Left renal pelvis (tissue), 4 donors: ENCODE measurements around the gene SELENOP. TPM values are rescaled to one million over a fixed set of nuclear protein-coding genes. Genes with fewer than 3 reads are reported as not detected.
"Not testable (repeated sequence)": the region's sequence is repeated elsewhere in the genome, so short reads cannot be mapped to it uniquely, and the experiment has no call there.

ENCODE experiments used
- DNase-seq, 4 donors: peaks; one replicate each; pipeline ENCODE4 v3.0.0-alpha.2; 2013; ENCODE audit warnings: low read depth in 4 of 4, low spot score in 3 of 4
- polyA plus RNA-seq, 4 donors: library from polyadenylated mRNA; unstranded; fragments of 120-200 nt; gene quantifications; one replicate each; pipeline ENCODE4 v1.2.1, GENCODE V29; 2013; ENCODE audit not compliant: insufficient read length in 4 of 4

Gene SELENOP
- polyA plus RNA-seq, 4 donors = 423 to 637 (median 496) TPM

DNA sequence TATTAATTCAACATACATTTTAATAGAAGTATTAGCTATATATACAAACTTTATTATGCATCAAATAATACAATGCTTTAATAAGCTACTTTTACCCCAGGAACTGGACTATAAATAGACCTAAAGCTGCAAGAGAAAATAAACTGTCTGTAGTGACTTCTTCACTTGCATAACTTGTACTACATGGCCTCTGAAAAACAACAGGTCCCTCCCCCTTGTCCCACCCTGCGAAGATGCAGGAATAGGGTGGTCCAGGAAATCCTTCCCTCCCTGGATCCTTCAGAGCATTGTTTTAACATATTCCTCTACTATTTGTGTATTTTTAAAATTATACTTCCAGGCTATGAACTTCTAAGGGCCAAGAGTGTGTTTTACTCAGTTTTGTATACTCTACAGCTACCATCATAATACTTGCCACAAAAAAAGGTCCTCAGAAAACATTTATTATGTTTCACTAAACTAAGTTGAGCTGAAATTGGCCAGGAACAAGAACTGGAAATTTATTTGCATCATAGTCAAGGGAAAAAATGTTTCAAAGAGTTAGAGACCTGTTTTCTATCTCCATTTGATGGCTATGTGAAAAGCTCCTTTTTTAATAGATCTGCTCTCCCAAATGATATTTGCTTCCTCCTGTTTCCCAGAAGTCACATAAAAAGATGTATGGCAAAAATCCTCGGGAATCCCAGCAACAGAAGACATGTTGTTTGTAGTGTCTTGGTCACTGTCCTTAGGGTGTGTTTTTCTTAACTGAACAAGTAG lies 15.2 kb upstream of the SELENOP start:
- DNase-seq = no peak

DNA sequence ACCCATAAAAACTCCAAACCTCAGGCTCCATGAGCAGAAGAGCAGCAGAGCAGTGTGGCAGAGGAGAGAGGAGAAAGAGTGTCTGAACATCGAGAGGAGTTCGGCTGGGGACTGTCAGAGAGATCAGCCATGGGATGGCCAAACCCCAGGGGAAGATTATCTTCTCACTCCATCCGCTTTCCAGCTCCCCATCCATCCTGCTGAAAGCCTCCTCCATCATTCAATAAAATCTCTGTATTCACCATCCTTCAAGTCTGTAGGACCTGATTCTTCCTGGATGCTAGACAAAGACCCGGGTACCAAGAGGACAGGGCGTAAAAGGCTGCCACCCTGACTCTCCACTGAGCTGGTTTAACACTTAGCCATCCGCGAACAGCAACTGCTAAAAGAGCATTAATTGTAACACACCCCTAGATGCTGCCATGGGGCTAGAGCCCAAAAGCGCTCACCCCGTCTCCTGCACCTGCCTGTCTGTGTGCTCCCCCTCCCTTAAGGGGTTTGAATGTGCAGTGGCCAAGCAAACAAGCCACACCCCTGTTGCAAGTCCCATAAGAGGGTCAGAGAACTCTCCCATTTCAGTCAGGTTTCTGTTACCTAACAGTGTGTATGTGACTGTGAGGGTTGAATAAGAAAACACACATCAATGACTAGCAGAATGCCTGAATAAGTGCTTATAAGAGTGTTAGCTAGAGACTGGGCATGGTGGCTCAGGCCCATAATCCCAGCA lies 13.9 kb upstream of the SELENOP start:
- no peak for DNase-seq

DNA sequence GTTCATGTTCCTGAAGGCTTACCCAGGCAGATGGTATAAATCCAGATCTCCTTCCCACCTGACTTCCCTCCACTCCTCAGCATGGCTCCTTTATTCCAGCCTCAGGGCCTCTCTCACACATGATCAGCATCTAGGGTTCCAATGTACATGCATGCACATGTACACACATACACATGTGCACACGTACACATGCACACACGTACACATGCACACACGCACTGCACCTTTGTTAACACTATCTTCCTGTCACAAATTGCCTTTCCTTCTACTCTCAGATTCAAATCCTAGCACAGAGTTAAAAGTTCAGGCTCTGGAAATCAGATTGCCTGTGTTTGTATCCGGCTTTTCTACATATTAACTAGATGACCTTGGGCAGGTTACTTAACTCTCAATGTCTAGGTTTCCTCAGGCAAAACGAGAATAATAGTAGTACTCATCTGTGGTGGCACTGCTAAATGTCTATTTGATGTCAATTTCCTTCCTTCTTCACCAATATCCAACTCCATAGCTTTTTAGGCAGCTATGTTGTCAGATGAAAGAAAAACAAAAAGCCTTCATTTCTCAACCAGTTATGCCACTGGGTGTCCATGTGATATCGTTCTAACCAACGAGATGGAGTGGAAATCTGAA lies 12.8 kb upstream of the SELENOP start:
- DNase-seq = no peak

DNA sequence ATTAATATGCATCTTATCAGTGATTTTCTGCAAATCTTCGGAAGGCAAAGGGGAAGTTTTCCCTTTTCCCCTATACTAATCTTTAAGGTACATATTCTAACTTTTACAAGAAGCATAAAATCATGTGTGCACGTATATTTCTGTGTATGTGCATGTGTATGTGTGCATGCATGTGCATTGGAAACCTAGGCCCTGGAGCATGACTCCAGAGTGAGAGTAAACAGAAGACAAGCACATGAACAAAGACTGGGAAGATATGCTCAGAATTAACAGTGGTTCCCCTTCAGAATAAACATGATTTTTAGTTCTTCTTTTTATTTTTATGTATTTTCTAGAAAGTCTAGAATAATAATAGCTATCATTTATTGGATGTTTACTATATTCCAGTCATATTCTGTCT lies 10.9 kb upstream of the SELENOP start:
- no peak for DNase-seq

DNA sequence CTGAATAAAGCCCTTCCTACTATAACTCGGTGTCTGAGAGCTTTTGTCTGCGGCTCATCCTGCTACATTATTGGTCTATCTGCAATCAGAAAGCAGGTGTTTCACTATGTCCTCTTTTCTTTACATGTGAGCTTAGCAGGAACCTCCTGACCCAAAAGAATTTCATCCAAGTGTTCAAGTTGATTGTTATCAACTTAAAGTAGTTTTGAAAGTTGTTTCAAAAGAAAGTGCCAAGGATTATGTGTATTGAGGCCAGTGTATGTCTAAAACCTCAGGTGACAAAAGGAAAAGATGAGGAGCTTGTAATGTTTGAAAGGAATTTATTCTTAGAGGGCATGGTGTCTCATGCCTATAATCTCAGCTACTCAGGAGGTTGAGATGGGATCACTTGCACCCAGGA lies 8.1 kb upstream of the SELENOP start:
- DNase-seq = no peak

DNA sequence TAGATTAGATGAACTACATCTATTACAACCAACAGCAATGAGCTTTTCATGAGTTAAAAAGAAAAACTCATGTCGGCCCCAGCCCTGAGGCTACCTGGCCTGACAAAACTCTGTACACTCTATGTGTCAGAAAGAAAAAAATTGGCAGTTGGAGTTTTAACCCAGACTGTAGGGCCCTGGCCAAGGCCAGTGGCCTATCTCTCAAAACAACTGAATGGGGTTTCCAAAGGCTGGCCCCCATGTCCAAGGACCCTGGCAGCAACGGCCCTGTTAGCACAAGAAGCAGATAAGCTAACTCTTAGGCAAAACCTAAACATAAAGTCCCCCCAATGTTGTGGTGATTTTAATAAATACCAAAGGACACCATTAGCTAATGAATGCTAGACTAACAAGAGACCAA lies 4.9 kb upstream of the SELENOP start:
- DNase-seq = not testable (repeated sequence)

DNA sequence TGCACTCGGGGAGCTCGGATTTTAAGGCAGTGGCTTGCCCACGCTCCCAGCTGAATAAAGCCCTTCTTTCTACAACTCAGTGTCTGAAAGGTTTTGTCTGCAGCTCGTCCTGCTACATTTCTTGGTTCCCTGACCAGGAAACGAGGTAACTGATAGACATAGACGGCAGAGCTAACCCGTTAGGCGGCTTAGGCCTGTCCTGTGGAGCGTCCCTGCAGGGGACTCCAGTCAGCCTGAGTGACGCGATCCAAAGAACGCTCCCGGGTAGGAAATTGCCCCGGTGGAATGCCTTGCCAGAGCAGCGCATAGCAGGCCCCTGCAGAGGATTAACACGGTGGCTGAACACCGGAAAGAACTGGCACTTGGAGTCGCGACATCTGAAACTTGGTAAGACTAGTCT lies 1.8 kb upstream of the SELENOP start:
- DNase-seq = peak in 1 of 4 donors; percentile 37

DNA sequence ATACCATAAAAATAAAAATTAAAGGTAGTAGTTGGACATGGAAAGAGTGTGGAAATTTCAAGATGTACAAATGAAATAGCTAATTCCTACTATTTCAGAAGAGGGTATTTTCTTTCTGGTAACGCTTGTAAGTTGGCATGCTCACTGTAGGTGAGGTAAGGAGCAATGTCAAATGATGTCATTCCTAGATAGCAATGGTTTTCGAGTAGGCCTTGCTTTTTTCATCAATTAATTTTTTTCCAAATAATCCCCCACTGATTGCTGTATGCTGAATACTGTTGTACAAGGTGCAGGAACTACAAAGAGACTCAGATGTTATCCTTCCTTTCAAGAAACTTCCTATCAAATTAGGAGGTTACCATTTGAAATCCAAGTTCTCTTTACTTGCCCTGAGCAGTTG lies 928 bp upstream of the SELENOP start:
- DNase-seq = no peak

DNA sequence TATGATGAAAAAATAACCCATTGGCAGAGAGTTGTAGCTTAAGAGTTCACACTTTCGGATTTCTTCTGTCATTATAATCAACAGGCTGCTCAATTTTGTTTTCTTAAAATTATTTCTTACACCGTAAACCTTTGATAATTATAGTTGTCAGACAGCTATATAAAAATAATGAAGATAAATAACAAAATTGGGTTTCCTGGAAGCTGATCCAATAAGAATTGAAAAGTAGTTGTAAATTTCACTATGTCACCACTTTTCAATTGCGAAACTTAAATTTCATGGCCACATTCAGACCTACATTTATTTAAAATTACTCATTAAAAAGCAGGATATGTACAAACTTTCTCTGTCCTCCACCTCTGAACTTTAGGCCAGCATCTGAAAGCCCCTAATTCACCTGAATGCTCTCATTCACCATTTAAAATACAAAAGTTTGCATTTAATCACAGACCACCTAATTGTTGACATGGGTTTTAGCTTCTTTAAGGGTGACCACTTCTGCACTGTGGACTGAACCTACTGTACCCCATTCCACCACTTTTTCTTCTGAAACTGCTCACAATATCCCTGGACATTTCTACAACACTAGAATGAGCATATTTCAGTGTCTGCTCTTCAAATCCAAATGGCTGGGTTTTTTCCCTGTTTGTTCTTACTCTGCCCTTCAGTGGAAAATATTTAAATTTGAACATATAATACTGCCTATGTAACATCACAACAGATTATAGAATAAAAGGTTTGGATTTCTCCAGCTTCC lies 680 bp downstream of the SELENOP start:
- no peak for DNase-seq

DNA sequence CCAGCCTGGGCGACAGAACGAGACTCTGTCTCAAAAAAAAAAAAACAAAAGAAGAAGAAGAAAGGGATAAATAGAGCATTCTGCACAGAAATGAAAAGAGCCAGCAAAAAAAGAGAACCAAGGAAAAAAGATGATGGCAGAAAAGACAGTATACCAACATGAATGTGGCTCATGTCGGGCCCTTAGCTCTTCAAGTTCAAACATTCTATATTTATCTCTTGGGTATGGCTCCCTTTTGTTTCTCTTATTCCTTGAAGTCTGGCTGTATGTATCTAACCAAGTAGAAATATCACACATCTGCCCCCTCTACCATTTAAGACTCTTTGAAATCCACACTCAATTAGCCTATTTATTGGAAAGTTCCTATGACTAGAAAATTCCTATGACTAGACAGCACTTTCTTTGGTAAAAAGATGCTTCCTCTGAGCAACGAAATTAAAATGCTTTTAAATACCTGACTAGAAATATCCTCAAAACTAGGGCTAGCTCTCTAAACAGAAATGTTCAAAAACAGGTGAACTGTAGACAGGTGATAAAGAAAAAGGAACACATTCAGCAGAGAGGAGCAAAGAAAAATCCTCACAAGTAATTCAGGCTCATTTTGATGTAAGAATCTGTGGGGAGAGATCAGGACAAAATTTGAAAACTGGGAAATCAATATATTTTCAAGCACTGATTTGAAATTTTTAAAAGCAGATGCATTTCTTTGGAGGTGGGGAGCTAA lies 2.6 kb downstream of the SELENOP start:
- DNase-seq = no peak

DNA sequence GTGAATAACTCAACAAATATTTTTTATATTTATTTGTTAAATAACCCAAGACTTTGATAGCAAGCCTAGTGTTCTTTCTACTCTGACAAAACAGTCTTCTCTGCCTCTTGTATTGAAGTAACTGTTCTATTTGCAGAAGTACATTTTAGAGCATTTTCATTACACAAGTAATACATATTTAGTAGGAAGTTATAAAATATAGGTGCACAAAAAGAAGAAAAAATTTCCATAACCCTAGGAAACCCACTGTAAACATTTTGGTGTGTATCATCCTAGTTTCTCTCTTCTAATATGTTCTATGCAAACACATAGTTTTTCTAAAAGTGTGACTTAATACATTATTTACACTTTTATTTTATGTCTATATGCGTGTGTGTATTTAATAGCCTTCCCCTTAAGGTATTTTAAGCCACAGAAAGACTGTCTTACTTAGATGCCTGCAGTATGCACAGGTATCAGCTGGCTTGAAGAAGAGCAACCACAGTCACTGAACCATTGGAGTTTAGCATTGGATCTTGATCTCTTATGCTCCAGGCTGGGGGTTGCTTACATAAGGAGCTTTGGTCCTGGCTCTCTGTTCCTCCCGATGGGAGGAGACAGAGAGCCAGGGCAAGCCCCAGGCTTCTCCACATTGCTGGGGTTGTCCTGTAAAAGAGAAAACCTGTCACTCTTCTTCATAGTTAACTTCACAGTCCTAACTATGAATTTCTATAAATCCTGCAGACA lies 3.8 kb downstream of the SELENOP start:
- DNase-seq = no peak

DNA sequence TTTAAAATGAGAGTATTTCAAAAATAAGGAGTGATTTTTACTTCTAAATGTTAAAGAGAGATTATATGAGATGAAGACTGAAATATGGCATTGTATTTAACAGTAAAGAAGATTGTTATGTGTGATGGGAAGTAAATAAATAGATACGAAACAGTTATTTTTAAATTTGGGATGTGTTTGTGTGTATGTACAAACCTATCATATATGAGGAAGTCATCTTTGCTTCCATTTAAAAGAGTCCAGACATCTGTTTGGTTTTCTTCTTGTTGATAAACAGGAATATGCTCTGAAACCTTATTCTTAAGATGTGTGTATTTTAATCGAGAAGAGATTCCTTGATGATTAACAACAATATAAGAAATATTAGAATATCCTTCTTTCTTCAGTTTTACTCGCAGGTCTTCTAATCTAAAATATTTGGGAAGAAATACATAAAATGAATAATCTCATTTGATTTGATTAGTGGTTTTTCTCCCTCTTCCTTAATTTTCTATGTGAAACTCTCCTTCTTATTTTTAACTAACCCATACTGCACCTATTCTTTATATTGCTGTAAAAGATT lies 4.9 kb downstream of the SELENOP start:
- no peak for DNase-seq

DNA sequence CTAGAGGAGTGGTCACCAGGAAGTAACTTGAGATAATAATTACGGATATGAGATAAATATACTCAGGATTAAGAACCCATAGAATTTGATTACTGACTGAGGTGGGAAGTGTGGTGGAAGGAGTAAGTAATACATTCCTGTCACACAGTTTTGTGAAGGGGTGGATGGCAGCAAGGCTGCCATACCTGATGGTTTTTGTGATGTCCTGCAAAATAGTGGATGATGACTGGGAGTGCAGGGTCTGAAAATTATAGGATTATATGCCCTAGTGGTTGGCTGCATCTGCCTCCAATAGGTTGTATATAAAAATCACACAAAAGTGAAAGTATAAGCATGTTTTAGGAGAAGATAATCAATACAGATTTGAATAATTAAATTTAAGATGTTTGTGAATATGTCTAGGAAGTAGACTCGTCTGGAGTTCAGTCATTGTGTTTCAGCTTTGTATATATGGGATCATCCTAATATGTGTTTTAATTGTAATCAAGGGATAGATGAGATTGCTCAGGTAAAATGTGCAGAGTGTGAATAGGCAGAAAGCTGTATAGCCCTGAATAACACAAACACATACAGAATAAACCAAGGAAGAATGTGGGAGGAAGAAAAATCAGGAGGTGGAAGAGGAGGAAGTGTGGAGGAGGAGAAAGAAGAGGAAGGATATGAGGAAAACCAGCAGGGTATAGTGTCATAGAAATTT lies 5.5 kb downstream of the SELENOP start:
- no peak for DNase-seq

DNA sequence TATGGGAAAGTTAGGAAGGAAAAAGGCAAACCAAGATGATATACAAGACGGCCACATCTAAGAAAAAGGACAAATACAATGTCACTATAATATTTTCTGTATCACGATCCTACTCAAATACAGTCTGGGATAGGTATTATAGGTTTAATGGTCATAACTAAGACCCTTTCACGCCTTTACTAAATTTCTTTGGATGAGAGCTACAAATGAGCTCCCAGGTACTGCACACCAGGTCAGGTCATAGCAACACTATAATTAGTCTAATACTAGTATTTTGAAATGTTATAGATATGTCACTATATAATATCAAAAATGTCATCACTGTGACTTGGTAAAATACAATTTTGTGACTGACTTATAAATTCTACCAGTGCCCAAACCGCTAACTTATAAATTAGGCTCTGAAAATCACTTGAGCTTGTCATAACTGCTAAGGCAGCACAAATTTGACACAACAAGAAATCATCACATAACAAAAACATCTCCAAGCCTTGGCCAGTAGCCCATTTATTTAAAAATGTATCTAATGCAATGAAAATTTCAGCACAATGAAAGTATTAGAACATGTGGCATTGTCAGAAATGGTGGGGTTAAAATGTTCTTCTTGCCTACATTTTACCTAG lies 6.9 kb downstream of the SELENOP start:
- DNase-seq = no peak

DNA sequence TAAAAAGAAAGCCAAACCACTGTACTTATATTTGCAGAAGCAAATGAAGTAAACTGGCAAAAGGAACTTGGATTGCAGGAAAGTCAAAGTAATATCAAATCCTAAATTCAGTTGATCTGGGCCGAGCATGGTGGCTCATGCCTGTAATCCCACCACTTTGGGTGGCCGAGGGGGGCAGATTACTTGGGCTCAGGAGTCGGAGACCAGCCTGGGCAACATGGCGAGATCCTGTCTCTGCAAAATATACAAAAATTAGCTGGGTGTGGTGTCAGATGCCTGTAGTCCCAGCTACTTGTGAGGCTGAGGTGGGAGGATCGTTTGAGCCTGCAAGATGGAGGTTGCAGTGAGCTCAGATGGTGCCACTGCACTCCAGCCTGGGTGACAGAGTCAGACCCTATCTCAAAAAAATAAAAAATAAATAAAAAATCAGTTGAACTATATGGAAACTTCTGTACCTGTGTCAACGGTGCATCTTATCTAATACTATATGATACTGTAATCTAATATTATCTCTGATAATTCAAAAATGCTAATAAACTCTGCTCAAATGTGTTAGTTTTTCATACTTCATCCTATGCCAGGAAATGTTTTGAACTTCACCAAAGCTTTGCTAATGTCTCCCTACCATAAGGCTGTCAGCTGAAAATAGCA lies 10.1 kb downstream of the SELENOP start:
- DNase-seq = no peak

DNA sequence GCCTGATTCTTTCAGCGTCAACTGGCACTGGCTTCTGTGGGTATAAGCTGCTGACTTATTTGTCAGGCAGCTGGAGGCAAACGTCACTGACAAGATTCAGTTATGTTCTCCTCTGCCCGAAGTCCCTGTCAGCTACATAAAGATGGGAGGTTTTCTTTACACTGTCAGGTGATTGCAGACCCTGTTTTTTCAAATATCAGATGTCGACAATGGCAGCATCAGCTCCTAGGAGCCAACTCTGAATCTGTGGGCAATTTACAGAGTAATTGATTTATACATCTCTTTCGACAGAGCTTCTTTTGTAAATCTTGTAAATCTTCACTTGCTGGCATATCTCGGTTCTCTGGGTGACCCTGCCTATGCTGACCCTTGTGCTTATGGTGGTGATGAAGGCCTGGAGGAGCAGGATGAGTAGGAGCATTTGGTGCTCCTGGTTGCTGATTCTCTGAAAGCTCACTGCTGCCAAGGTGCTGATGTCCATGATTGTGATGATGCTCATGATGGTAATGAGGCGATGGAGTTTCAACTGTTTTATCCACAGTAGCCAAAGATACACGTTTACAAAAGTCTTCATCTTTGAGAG lies 10.9 kb downstream of the SELENOP start:
- DNase-seq = no peak

DNA sequence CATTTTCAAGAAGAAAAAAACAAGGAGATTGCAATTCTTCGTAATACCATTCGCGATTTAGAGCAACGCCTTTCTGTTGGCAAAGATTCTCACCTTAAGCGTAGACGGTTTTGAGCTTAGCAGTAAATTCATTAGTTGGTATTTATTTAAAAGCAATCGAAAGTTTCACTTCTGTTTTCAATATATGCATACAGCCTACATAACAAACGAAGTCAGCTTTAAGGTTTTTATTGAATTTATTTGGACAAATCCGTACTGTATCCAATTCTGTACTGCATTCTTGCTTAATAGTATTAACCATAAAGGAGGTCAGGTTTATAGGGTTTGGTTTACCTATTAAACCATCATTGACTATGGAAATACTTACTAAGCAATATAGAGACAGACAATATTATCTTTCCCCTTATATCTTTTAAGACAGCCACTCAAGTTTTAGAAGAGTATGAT lies 12.0 kb downstream of the SELENOP start:
- DNase-seq = no peak

DNA sequence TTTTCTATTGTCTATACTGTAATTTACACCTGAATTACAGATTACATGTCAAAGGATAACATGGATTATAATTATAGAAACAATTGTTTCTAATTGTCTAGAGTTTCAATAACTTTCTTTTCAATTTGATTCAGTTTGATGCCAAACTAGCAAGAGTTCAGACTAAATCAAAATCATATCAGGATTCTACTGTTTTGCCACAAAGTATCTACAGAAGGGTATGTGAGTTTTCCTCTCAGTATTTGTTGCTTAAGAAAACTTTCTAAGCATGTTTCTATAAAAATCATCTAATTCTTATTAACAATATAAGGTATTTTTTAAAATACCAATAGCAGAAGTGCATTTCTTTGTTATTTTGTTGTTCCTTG lies 12.5 kb downstream of the SELENOP start:
- no peak for DNase-seq
